PFSK-1 (cell line): ENCODE measurements around the gene TWNK.

Source experiments
- FOXP2 ChIP-seq: optimal IDR thresholded peaks from 2 replicates; pipeline ENCODE3; 2011; ENCODE audit warnings: borderline replicate concordance, control low read depth, inconsistent platforms; ENCODE audit not compliant: insufficient read depth; ENCODE audit errors: extremely low read length, extremely low read depth
- POLR2AphosphoS5 ChIP-seq: IDR thresholded peaks from 2 replicates; pipeline ENCODE4 v1.6.1; 2012; ENCODE audit warnings: low read depth, mild to moderate bottlenecking, control low read depth, low read length, moderate library complexity
- REST ChIP-seq, 2 experiments: IDR thresholded peaks; 2 replicates each; pipeline versions ENCODE4 v1.6.1 to v1.8.0; 2011 to 2012; ENCODE audit warnings: low read depth in 2 of 2, low read length in 2 of 2, control low read depth in 1 of 2, inconsistent platforms in 1 of 2, mild to moderate bottlenecking in 1 of 2, moderate library complexity in 1 of 2; ENCODE audit not compliant: insufficient read depth in 1 of 2
- SIN3A ChIP-seq: IDR thresholded peaks from 2 replicates; pipeline ENCODE4 v1.6.1; 2012; ENCODE audit warnings: mild to moderate bottlenecking, low read length, moderate library complexity, borderline replicate concordance; ENCODE audit not compliant: insufficient read depth
- TAF1 ChIP-seq: IDR thresholded peaks from 2 replicates; pipeline ENCODE4 v1.6.1; 2012; ENCODE audit warnings: low read length, control low read depth, borderline replicate concordance; ENCODE audit not compliant: insufficient read depth

Gene TWNK

DNA sequence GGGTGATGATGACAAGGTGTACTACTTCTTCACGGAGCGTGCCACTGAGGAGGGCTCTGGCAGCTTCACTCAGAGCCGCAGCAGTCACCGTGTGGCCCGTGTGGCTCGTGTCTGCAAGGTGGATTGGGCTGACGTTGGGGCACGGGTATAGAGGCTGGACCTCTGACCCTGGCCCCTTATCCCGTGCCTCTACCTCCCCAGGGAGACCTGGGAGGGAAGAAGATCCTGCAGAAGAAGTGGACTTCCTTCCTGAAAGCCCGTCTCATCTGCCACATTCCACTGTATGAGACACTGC lies 8.5 kb upstream of the TWNK start:
- no peak for TF ChIP-seq SIN3A
- no peak for TF ChIP-seq REST (IDR thresholded peaks at IDR 0.05; ENCODE audit: insufficient read depth in 1 of 2, low read depth in 2 of 2, low read length in 2 of 2)
- no peak for TF ChIP-seq FOXP2
- no peak for TF ChIP-seq TAF1
- TF ChIP-seq POLR2AphosphoS5: no peak

DNA sequence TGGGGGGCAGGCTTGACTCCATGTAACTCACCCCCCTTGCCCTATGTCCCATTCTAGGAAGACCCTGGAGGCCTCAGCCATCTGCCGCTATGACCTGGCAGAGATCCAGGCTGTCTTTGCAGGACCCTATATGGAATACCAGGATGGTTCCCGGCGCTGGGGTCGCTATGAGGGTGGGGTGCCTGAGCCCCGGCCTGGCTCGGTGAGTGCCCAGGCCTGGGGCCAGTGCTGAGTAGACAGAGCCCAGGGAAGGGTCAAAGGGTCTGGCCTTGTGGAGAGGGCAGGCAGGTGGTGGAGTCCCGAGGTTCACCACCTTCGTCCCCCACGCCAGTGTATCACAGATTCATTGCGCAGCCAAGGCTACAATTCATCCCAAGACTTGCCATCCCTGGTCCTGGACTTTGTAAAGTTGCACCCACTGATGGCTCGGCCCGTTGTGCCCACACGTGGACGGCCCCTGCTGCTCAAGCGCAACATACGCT lies 7.5 kb upstream of the TWNK start:
- TF ChIP-seq FOXP2 (no peak), POLR2AphosphoS5 (no peak), REST (IDR thresholded peaks at IDR 0.05; ENCODE audit: insufficient read depth in 1 of 2, low read depth in 2 of 2, low read length in 2 of 2) (no peak), SIN3A (no peak), TAF1 (no peak)

DNA sequence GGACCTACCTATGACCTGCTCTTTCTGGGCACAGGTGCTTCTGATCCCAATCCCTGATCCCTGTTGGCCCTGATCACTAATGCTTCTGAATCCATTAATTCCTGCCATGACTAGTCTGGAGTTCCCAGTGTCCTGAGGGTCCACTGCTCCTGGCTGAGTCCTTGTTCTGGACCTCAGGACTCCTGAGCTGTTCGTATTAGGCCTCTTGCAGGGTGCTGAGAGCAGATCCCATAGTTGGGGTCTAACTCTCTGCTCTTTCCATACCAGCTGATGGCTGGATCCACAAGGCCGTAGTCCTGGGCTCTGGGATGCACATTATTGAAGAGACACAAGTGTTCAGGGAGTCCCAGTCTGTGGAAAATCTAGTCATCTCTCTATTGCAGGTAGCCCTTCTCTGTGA lies 7.0 kb upstream of the TWNK start:
- no peak for TF ChIP-seq SIN3A
- no peak for TF ChIP-seq POLR2AphosphoS5
- no peak for TF ChIP-seq TAF1
- no peak for TF ChIP-seq FOXP2
- no peak for TF ChIP-seq REST (IDR thresholded peaks at IDR 0.05; ENCODE audit: insufficient read depth in 1 of 2, low read depth in 2 of 2, low read length in 2 of 2)

GRCh38 chr10:100980711-100981110 lies 6.6 kb upstream of the TWNK start:
- TF ChIP-seq FOXP2 (no peak), TAF1 (no peak), POLR2AphosphoS5 (no peak), SIN3A (no peak), REST (IDR thresholded peaks at IDR 0.05; ENCODE audit: insufficient read depth in 1 of 2, low read depth in 2 of 2, low read length in 2 of 2) (no peak)

- no peak for TF ChIP-seq TAF1
- TF ChIP-seq REST (IDR thresholded peaks at IDR 0.05; ENCODE audit: insufficient read depth in 1 of 2, low read depth in 2 of 2, low read length in 2 of 2): no peak
- TF ChIP-seq POLR2AphosphoS5: no peak
- no peak for TF ChIP-seq FOXP2
- no peak for TF ChIP-seq SIN3A
Observed at GRCh38 chr10:100981178-100981772, 6.1 kb upstream of the TWNK start.
